Ovary (tissue), 9 donors: ENCODE measurements around the gene MKLN1. TPM values are rescaled to one million over a fixed set of nuclear protein-coding genes. Genes with fewer than 3 reads are reported as not detected.

Source experiments
- DNase-seq, 5 donors: peaks; one replicate each; pipeline ENCODE4 v3.0.0-alpha.2; 2019 to 2020
- H3K27ac ChIP-seq, 2 donors: fragments of 200-600 bp; one replicate each; pipeline versions ENCODE4 v1.5.1 to v1.8.0; 2019 to 2022
- H3K27me3 ChIP-seq: fragments of 200-600 bp; one replicate; pipeline ENCODE4 v1.8.0; 2022
- H3K36me3 ChIP-seq: fragments of 200-600 bp; sonication (generic); one replicate; pipeline ENCODE4 v1.5.1; 2019
- H3K4me1 ChIP-seq: one replicate; pipeline ENCODE4 v1.8.1; 2013; ENCODE audit warnings: mild to moderate bottlenecking, moderate library complexity; ENCODE audit not compliant: insufficient read depth
- H3K4me3 ChIP-seq: fragments of 200-600 bp; sonication (generic); one replicate; pipeline ENCODE4 v1.5.1; 2017
- H3K9me3 ChIP-seq, 2 donors: fragments of 200-600 bp in 1 of 2; sonication (generic) in 1 of 2; one replicate each; pipeline versions ENCODE4 v1.5.1 to v1.8.1; 2013 to 2019; ENCODE audit warnings: mild to moderate bottlenecking in 1 of 2, moderate library complexity in 1 of 2
- CTCF ChIP-seq, 3 donors: fragments of 450-650 bp in 2 of 3; fragments of 200-600 bp in 1 of 3; IDR thresholded peaks; one replicate each; pipeline versions ENCODE4 v1.5.1 to v1.8.0; 2016 to 2022; ENCODE audit warnings: antibody characterized with exemption in 3 of 3, mild to moderate bottlenecking in 1 of 3
- EP300 ChIP-seq: sonication (generic); formaldehyde crosslinking; IDR thresholded peaks from one replicate; pipeline ENCODE4 v1.6.1; 2017; ENCODE audit warnings: antibody characterized with exemption
- POLR2A ChIP-seq: fragments of 450-650 bp; IDR thresholded peaks from one replicate; pipeline ENCODE4 v1.6.1; 2017; ENCODE audit warnings: antibody characterized with exemption, mild to moderate bottlenecking, moderate library complexity
- WGBS, 3 donors: extraction: QIAGEN DNeasy Blood & Tissue Kit in 1 of 3; methylation state at CpG; one replicate each; pipeline versions ENCODE4 v1.1.5 to v1.1.7; 2013 to 2017; 5-methylcytosine and 5-hydroxymethylcytosine counted together
- intact Hi-C, 4 donors: fragments of 100-400 bp; cut with DNase I; formaldehyde crosslinking; loops; one replicate each; pipeline versions ENCODE4 v1.11.0 to v1.15.1; 2022 to 2023
- polyA plus RNA-seq, 2 donors: library from polyadenylated mRNA; stranded (reverse); fragments of 200-250 nt in 1 of 2; fragments of 350-450 nt in 1 of 2; fragmentation: Illumina TruSeq in 1 of 2; extraction: RNeasy Lipid Tissue Mini Kit (QIAGEN cat#74804) in 1 of 2; gene quantifications; one replicate each; pipeline ENCODE4 v1.2.3, GENCODE V29; 2013 to 2014
- total RNA-seq, 7 donors: library from RNA; depleted of rRNA in 2 of 7; stranded (reverse); fragments of >200 nt in 2 of 7; fragmentation: NEBNext Ultra II Directional in 3 of 7; extraction: Animal tissue kit (Norgen Biotek cat#: 25700) in 3 of 7; gene quantifications; one replicate each; pipeline versions ENCODE4 v1.1.0 to v1.2.4, GENCODE V29; 2016 to 2023
- donor health status: DM: no; HTN: no; CAD: no; lungs with moderate emphysema.
- donor health status: DM: no; HTN: no; CAD: no.
- donor health status: Bipolar disorder and iron deficiency.
- donor health status: DM: yes; HTN: yes; CAD: no.
- donor health status: DM: no; HTN: no; CAD: no.
- donor health status: DM: yes; HTN: yes; CAD: no.

The MKLN1 gene
- total and polyA plus RNA-seq, 9 donors, result 12.7 to 87.1 (median 53.8) TPM

DNA sequence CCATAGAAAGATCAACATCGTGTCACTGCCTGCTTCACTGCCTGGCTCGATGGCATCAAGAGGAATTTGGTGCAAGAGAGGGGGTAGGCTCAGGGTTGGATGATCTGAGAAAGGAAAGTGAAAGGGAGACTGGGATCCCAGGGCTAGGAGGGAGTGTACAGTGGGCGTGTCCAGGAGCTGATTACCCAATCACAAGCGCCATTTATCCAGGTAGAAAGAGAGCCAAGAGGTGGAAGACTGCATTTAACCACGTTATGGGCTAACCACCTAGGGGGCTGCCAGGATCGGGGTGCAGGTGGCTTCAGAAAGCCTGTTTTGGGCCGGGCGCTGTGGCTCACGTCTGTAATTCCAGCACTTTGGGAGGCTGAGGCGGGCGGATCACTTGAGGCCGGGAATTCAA, 218.4 kb downstream of the MKLN1 start:
- H3K36me3 ChIP-seq, result no peaks in the 10 kb centered on the region
- H3K27ac ChIP-seq, result no peak overlapping the region
- TF ChIP-seq POLR2A, result no peak
- TF ChIP-seq EP300, result no peak
- no peak for TF ChIP-seq CTCF (IDR thresholded peaks at IDR 0.05)
- WGBS, 3 donors, result 80 to 84% (median 82%) methylated on average over 12 of the region's 12 CpGs
- no peaks in the 10 kb centered on the region for H3K27me3 ChIP-seq
- peaks cover 4% of the 10 kb centered on the region for H3K4me1 ChIP-seq
- no peaks in the 10 kb centered on the region for H3K9me3 ChIP-seq
- no peak overlapping the region for H3K4me3 ChIP-seq
- intact Hi-C loops, result loop anchor here in 1 of 4 donors (5.0 kb wide), 1 partner anchor 106 kb away; no protein-coding TSS in a partner anchor
- peak in 1 of 5 donors; percentile 36 for DNase-seq

Other genes with a start within 250 kb of the MKLN1 start
- 10 to 100 TPM; 15.9 to 85.1 (median 34.8) TPM for gene PODXL, start 228.8 kb downstream of the MKLN1 start, total RNA-seq
- 10 to 100 TPM; 13.2 to 56.5 TPM for gene PODXL, start 228.8 kb downstream of the MKLN1 start, polyA plus RNA-seq